Panc1 (cell line): Measurements from ENCODE around the gene SNCG.
"Not testable (repeated sequence)": the region's sequence is repeated elsewhere in the genome, so short reads cannot be mapped to it uniquely, and the experiment has no call there.

ENCODE experiments used
- CTCF ChIP-seq: fragments of 450-650 bp; IDR thresholded peaks from 2 replicates; pipeline ENCODE4 v1.5.1; 2017; ENCODE audit warnings: mild to moderate bottlenecking
- POLR2AphosphoS5 ChIP-seq: IDR thresholded peaks from 2 replicates; pipeline ENCODE4 v1.6.1; 2012; ENCODE audit warnings: mild to moderate bottlenecking, low read depth, low read length, moderate library complexity

GRCh38 chr10:86991362-86991761, 33.0 kb downstream of the SNCG start:
- TF ChIP-seq POLR2AphosphoS5, CTCF: not testable (repeated sequence)
